ENCODE results near the gene SLC17A4. TPM values are rescaled to one million over a fixed set of nuclear protein-coding genes. Genes with fewer than 3 reads are reported as not detected.

Gene SLC17A4
- total and polyA plus RNA-seq, 2 of the 13 experiments (the other 11 are each of a cell fraction or from before 2014, with no cell fraction given) = 0.07 TPM; not detected in 1

- 0 out of 2 replicates have a peak, but pooled peaks have one; percentile 51 for TF ChIP-seq ZFP91 (CRISPR knock-in tag; IDR thresholded peaks at IDR 0.05; ENCODE audit: borderline replicate concordance)
- TF ChIP-seq ELF3 (CRISPR knock-in tag; IDR thresholded peaks at IDR 0.05) = peak; percentile 36; the same call in 1 of the 2 replicates
- TF ChIP-seq HMG20A (CRISPR knock-in tag; IDR thresholded peaks at IDR 0.05; ENCODE audit: borderline replicate concordance) = peak; percentile 61; the same call in 1 of the 2 replicates
- TF ChIP-seq, protein P1, sequence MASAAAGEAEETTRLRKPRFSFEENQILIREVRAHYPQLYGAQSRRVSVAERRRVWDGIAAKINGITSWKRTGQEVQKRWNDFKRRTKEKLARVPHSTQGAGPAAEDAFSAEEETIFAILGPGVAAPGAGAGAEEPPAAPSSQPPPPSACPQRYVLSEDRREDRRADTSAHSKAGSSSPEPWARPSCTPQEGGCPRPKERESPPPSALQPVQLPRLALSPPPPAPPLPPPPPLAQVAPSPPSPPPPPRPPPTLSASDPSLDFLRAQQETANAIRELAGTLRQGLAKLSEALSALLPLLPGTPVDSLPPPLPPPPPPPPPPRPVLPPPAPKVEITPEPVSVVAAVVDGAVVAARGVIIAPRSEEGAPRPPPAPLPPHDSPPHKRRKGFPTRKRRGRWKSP (CRISPR knock-in tag; IDR thresholded peaks at IDR 0.05) = peak; percentile 48; the same call in 1 of the 2 replicates
- TF ChIP-seq ZNF430 (CRISPR knock-in tag; IDR thresholded peaks at IDR 0.05) = peak; percentile 78
- 0 out of 2 replicates have a peak, but pooled peaks have one; percentile 64 for TF ChIP-seq ZSCAN25 (CRISPR knock-in tag; IDR thresholded peaks at IDR 0.05)
- 0 out of 2 replicates have a peak, but pooled peaks have one; percentile 49 for TF ChIP-seq GLI4 (CRISPR knock-in tag; IDR thresholded peaks at IDR 0.05; ENCODE audit: borderline replicate concordance)
- peak; percentile 68; the same call in 1 of the 2 replicates for TF ChIP-seq ZNF292 (CRISPR knock-in tag; IDR thresholded peaks at IDR 0.05; ENCODE audit: borderline replicate concordance, low read depth)
- TF ChIP-seq, protein P2, sequence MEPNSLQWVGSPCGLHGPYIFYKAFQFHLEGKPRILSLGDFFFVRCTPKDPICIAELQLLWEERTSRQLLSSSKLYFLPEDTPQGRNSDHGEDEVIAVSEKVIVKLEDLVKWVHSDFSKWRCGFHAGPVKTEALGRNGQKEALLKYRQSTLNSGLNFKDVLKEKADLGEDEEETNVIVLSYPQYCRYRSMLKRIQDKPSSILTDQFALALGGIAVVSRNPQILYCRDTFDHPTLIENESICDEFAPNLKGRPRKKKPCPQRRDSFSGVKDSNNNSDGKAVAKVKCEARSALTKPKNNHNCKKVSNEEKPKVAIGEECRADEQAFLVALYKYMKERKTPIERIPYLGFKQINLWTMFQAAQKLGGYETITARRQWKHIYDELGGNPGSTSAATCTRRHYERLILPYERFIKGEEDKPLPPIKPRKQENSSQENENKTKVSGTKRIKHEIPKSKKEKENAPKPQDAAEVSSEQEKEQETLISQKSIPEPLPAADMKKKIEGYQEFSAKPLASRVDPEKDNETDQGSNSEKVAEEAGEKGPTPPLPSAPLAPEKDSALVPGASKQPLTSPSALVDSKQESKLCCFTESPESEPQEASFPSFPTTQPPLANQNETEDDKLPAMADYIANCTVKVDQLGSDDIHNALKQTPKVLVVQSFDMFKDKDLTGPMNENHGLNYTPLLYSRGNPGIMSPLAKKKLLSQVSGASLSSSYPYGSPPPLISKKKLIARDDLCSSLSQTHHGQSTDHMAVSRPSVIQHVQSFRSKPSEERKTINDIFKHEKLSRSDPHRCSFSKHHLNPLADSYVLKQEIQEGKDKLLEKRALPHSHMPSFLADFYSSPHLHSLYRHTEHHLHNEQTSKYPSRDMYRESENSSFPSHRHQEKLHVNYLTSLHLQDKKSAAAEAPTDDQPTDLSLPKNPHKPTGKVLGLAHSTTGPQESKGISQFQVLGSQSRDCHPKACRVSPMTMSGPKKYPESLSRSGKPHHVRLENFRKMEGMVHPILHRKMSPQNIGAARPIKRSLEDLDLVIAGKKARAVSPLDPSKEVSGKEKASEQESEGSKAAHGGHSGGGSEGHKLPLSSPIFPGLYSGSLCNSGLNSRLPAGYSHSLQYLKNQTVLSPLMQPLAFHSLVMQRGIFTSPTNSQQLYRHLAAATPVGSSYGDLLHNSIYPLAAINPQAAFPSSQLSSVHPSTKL (CRISPR knock-in tag; IDR thresholded peaks at IDR 0.05) = peak; percentile 78
- TF ChIP-seq ZNF878 (CRISPR knock-in tag; IDR thresholded peaks at IDR 0.05) = peak; percentile 31; the same call in 1 of the 2 replicates
- peak; percentile 77 for TF ChIP-seq RFXAP (CRISPR knock-in tag; IDR thresholded peaks at IDR 0.05; ENCODE audit: borderline replicate concordance)
- TF ChIP-seq TFE3 (CRISPR knock-in tag; IDR thresholded peaks at IDR 0.05) = peak; percentile 77
- 0 out of 2 replicates have a peak, but pooled peaks have one; percentile 52 for TF ChIP-seq ZNF816 (CRISPR knock-in tag; IDR thresholded peaks at IDR 0.05; ENCODE audit: borderline replicate concordance)
- peak; percentile 21; the same call in 1 of the 2 replicates for TF ChIP-seq BHLHE40 (IDR thresholded peaks at IDR 0.05; ENCODE audit: low read length)
- TF ChIP-seq CTCF (CRISPR knock-in tag; IDR thresholded peaks at IDR 0.05) = 0 out of 2 replicates have a peak, but pooled peaks have one; percentile 27
- peak; percentile 80 for TF ChIP-seq HDAC1 (CRISPR knock-in tag; IDR thresholded peaks at IDR 0.05)
Measured at GRCh38 chr6:25748601-25749517, 5.7 kb upstream of the SLC17A4 start (continued).

All from HepG2 (cell line).